CD1c-positive myeloid dendritic cell (primary cell): ENCODE results near the gene PARVB.
"Not testable (repeated sequence)": the region's sequence is repeated elsewhere in the genome, so short reads cannot be mapped to it uniquely, and the experiment has no call there.

ENCODE experiments used
- DNase-seq: peaks from one replicate; pipeline ENCODE4 v3.0.0-alpha.2; 2016; ENCODE audit errors: extremely low spot score

Gene PARVB

DNA sequence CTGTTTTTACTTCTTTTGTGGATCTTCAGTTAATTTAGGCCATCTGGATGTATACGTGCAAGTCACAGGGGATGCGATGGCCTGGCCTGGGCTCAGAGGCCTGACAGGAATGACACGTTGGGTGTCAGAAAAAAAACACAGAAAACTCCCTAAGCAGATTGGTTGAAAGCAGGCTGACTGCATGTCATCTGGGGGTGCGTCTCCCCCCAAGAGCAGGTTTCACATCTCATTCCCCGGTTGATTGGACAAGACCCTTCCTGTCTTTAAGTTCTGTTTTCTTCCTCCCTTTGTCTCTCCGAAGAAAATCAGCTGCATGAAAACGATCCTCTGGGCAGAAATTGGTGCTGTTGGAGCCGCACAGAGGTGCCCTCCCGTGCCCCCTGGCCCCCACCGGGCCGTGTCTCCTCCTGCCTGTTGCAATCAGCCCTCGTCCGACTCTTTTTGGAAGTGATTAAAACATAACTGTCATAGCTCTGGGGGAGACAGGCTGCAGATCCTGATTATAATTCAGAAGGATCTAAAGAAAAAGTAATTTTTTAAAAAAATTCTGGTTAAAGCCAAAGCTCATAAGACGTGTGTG lies 84.8 kb downstream of the PARVB start:
- no peak for DNase-seq

DNA sequence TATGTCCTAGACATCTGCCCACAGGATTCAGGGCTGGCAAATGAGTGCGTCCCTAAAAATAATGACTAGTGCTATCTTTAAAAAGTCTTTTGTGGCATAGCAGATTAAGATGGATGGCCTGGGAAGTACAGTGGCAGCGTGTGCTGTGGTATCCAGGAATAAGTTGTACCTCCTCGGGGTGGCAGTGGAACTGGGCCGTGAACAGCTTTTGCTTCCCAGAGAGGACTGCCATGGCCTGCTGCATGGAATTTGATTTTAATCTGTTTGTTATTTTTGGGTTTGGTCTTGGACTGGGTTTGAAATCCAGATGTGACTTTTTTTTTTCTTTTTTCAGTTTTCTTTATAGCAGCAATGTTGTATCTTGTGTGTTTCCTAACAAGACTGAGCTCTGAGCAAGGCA lies 85.3 kb downstream of the PARVB start:
- no peak for DNase-seq

DNA sequence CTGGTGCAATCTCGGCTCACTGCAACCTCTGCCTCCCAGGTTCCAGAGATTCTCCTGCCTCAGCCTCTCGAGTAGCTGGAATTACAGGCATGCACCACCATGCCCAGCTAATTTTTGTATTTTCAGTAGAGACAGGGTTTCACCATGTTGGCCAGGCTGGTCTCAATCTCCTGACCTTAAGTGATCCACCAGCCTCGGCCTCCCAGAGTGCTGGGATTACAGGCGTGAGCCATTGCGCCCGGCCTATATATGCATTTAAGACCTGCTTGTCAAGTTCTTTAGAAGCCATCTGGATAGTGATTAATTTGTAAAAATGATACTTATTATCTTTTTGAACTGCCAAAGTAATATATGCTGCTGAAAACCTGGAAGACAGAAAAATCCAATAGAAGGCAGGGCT lies 86.6 kb downstream of the PARVB start:
- not testable (repeated sequence) for DNase-seq

DNA sequence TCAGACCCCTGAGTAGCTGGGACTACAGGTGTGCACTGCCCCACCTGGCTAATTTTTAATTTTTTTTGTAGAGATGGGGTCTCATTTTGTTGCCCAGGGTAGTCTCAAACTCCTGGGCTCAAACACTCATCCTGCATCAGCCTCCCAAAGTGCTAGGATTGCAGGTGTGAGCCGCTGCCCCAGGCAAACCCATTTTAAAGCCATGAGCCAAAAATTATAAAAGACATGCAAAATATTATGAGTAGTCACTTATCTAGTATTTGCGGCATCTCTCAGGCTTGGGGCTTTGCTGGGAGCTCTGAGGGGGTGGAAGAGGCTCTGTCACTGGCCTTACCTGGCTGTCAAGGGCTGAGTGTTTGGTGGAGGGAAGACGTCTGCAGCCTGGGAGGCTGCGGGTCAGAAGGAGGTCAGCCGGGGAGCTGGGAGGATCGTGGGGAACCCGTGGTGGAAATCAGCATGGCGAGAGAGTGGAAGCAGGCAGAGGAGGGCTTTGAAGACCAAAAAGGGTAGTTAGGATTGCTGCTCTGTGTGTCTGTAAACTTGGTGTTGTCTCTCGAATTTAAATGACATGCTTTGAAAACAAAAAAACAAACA lies 87.6 kb downstream of the PARVB start:
- no peak for DNase-seq

DNA sequence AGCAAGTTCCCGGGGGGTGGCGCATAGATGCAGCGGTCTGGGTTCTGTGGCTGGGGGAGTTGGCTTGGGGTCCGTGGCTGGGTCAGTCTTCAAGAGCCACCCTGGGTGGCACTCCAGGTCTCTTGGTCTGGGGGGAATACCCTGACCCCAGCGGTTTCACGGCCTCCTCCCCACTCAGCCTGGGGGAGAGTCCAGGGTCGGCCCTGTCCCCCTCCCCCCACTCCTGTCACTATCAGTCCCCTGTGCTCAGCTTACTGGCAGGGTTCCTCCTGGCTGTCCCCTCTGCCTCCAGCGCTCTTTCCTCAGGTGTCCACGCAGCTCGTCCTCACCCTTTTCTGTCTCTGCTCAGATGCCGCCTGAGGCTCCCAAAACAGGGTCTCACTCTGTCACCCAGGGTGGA lies 88.1 kb downstream of the PARVB start:
- DNase-seq: no peak

DNA sequence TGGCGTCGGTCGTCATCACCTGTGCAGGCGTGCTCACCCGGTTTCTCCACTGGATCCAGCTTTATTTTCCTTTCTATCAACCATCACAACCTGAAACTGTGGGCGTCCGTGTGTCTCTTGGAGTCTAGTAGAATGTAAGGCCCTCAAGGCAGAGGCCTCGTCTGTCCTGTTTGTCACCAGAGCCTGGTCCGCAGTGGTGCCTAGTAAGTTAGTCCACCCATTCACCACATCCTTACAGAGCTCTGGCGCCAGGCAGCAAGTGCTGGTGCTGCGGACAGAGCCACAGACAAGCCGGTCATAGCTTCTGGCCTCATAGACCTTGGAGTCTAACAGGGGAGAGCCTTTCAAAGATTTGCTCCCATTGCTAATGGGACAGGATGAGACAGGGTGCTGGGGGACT lies 92.2 kb downstream of the PARVB start:
- DNase-seq: no peak

DNA sequence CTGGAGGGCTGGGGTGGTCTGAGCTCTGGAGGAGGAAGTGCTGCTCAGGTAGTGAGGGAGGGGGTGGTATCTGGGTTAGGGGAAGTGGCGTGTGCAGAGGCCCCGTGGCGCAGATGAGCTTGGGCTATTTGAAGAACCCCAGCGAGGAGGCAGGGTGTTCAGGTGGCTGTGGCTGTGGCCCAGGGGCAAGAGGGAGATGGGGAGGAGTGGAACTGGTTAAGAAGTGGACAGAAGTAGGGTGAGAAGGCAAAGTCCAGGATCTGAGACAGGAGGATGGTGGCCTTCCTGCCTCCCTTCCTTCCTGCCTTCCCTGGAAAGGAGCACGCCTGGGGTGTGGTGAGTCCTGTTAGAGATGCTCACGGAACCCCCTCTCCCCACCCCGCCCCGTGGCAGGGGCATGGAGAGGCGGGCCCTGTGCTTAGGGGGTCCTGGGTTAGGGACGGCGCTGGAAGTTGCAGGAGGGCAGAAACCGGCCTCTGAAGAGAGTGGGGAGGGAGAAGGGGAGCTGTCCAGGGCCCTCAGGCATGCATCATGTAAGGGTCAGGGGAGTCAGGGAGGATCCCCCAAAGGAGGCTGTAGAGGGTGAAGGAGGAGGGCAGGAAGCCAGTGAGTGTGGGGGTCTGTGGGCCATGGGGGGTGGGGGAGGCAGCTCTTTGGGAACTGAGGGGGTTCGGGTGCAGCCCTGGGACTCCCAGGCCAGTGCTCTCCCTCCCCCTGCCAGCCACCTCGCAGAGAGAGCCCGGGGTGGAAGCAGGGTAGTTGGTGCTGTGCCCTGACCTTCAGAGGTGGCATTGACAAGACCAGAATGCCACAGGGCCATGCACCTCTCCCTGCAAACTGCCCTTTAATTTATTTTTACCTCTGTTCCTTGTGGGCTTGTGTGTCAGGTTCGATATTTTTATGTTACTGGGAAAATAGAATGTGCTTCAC lies 92.9 kb downstream of the PARVB start:
- DNase-seq: no peak

DNA sequence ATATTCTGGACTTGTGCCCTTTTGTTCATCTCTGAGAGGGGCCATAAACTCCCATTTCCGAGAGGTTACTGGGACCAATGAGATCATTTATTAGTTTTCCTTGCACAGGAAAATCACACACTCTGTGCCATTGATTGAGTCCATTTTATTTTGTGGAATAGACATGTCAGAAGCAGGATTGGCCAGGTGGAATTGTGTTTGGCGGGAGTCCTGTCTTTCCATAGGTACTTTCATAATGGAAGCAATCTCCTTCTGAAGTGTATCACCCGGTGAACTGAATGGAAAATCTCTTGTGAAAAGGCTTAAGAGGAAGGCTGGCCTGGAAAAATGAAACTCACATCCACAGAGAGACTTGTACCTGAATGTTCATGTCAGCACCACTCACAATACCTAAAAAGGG lies 93.6 kb downstream of the PARVB start:
- DNase-seq: no peak

DNA sequence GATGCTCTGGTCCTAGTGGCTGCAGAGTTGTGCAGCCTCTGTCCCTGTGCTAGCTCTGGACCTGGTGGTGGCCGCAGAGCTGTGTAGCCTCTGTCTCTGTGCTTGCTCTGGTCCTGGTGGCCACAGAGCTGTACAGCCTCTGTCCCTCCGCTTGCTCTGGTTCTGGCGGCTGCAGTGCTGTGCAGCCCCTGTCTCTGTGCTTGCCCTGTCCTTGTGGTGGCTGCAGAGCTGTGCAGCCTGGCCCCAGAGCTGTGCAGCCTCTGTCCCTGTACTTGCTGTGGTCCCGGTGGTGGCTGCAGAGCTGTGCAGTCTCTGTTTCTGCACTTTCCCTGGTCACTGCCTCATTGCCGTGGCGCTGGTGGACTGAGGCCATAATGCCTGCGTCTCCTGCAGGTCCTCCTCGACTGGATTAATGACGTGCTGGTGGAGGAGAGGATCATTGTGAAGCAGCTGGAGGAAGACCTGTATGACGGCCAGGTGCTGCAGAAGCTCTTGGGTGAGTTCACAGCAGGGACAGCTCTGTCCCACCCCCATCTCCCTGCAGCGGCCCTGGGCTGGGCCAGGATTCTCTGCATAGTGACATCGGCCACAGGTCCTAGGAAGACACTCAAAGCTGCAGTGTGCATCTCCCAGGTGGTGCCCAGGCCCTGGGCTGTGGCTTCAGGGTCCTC lies 94.7 kb downstream of the PARVB start:
- no peak for DNase-seq

DNA sequence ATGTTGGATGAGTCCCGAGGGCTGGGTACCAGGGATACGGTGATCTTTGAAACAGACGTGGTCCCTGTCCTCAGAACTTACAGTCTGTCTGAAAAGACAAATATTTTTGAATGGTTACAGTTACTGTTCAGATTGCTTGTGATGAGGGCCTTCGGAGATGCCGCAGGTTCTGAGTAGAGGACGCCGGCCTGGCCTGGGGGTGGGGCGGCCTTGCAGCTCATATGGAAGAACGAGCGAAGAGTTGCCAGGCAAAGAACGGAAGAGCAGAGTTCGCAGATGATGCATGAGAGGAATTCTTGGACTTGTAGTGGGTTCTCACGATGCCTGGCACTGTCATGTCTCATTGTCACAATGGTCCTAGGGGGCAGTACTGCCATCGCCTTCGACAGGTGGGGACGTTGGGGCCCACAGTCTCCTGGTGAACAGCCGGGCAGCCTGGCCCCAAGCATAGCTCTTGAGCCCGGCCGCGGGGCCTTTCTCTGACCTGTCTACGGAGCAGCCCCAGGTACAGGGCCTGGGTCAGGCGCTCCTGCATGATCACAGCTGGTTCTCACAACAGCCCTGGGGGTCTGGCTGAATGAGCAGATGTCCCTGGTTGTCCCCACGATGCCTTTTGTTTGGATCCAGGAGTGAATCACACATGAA lies 95.7 kb downstream of the PARVB start:
- no peak for DNase-seq

DNA sequence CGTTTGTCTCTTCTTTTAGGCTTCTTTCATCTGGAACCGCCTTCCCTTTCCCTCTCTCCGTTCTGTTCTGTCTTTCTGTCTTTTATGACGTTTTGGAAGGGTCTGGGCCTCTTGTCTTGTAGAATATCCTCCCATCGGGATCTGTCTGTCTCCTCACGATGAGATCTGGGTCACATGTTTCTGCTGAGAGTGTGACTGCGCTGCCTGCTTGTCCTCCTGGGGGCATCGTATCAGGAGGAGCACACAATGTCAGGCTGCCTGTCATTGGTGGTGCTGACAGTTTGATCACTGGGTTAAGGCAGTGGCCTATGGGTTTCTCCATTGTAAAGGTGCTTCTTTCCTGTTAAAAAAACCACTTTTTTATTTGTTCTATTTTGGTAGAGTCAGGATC lies 96.2 kb downstream of the PARVB start:
- DNase-seq: no peak

DNA sequence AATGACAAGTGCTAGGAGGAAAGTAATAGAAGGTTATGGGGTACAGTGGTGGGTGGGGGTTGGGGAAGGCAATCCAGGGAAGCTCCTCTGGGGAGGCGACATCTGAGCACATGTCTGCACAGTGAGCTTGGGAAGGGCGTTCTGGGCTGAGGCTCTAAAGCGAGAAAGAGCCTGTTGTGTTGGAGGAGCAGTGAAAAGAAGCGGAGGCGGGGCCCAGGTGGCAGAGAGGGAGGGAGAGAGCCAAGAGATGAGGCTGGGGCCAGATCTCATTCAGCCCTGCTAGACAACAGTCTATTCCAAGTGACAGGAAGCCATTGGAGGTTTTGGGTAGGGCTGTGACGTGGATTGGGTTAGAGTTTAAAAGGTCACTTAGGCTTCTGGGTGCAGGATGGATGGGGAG lies 101.3 kb downstream of the PARVB start:
- DNase-seq: no peak

DNA sequence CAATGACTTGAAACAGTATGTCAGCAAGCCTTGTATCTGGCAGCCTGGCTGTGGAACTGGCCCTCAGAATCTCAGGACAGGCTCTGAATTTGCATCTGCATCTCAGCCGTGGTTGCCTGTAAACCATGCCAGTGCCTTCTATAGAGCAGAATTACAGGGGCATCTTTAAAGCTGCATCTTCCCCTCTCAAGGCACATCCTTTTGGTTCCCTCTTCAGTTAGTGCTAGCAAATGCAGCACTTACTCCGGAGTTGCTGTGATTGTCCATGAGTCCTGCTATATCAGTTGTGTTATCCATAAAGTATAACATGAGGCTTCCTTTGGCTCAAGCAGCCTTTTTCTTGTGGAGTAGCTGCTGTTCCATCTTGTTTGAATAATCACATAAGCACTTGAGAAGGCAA lies 102.7 kb downstream of the PARVB start:
- DNase-seq: no peak

DNA sequence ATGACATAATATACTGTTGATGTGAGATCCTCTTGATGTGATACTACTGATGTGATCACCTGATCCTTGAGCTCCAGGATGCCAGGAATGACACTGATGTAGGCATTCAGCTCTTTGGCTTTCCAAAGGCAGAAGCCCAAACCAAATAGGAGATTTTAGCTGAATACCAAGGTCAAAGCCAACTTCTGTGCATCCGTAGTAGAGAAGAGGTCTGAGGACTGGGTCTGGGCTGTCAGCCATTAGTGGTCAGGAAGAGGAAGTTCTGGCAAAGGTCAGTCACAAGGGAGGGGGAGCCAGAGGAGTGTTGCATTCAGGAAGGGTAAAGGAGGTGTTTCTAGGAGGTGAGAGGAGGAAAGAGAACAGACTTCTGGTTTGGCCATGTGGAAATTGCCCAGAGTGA lies 103.3 kb downstream of the PARVB start:
- DNase-seq: peak; percentile 62

DNA sequence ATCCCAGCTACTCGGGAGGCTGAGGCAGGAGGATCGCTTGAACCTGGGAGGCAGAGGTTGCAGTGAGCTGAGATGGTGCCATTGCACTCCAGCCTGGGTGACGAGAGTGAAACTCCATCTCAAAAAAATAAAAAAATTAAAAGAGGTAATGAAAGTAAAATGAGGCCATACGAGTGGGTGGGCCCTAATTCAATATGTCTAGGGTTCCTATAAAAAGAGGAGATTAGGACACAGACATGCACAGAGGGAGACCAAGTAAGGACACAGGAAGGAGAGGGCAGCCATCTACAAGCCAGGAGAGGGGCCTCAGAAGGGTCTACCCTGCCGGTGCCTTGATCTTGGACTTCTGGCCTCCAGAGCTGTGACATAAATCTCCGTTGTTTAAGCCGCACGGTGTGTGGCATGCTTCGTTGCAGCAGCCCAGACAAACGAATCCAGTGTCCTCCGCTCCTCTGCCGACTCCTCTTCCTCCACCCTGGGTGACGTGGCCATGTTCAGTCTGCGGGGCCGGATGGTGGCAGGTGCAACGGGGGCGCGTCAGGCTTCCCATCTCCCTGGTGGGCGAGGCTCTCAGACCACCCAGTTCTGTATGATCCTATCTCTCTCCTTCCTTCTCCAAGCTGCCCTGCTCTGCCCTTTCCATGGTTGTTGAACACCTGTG lies 105.0 kb downstream of the PARVB start:
- peak; percentile 80 for DNase-seq

DNA sequence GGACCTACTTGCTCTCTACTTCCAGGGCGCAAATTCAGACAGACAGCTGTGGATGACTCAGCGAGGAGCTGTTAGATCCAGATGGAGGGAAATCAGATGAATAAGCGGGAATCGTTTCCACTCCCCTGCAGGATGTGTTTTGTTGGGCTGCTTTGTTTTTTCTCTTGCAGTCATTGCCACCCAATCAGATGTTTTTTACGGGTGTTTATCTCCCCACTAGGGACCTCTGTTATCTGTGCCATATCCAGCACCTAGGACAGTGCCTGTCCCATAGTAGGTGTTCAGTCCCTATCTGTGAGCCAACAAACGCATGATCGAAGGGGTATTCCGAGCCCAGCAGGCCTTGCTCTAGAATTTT lies 105.5 kb downstream of the PARVB start:
- no peak for DNase-seq

DNA sequence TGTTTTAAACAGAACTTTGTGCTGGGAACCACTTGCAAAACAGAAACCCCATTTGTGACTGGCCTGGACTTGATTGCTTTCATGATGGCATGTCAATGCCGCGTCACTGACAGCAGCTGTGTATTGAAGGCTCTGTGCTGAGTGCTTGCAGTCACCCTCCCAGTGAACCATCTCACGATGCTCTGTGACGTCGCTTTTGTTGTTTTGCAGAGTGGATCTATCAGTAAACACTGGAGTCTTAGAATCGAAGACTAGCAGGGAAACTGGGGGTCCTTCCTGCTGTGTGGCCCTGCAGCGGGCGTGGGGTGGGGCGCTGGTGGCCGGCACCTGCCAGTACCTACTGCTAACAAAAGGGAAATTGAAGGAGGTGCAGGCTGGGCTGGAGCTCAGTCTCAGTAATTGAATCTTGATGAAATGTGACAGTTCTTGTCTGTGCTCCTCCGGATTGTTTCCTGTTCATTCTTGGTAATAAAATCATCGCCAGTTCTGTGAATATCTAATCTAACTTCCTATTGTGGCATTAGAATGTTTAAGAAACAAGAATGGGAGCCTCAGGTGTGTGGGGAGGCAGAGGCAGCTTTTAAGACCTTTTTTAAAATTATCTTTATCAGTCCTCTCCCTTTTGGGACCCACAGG lies 106.1 kb downstream of the PARVB start:
- no peak for DNase-seq

DNA sequence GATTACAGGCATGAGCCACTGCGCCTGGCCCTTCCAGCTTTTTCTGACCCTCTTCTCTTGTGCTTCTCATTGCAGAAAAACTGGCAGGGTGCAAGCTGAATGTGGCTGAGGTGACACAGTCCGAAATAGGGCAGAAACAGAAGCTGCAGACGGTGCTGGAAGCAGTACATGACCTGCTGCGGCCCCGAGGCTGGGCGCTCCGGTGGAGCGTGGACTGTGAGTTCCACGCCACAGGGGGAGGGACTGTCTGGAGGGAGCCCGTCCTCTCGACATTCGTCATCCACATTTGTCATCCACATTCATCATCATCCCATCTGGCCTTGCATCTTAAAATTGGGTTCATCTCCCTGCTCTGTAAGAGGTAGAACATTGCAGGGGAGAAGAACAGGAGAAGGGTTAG lies 107.3 kb downstream of the PARVB start:
- no peak for DNase-seq

DNA sequence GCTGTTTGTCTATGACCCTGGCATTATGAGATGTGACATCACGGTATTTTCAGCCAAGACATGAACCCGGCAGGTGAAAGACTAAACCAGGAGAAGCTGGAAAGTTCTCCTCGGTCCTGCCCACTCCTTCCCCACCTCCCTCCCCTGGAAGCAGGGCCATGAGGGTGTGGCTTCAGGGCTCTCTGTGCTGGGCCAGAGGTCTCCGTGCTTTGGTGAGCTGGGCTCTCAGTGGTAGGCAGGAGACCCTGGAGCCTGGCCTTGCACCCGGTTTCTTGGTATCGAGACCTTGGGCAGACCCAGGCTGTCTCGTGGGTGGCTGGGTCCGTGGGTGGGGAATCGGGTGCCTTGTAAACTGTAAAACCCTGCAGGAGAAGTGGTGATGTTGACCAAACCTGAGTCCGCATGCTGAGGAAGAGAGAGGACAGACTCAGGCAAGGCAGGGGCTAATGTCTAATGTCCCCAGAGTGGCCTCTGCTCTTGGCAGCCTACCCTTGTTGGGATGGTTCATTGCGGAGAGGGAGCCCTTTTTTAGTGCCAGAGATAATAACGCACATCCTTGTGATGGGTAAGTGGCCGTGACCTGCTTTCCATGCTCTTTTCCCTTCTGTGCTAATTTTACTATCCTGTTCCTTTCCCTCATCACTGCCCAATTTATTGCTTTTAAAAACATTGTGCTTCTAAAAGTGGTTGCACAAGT lies 108.0 kb downstream of the PARVB start:
- DNase-seq: no peak

DNA sequence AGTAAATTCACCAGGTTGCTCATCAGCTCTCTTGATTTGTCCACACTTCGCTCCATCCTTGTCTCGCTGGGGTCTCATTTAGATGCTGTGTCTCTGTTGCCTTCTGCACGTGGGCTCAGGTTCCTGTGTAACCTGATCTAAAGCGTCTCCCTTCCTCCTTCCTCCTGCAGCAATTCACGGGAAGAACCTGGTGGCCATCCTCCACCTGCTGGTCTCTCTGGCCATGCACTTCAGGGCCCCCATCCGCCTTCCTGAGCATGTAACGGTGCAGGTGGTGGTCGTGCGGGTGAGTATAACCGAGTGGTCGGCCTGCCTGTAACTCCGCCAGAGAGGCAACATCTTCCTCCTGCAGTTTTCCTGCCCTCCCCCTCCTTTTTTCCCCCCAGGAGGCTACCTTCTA lies 108.6 kb downstream of the PARVB start:
- no peak for DNase-seq

DNA sequence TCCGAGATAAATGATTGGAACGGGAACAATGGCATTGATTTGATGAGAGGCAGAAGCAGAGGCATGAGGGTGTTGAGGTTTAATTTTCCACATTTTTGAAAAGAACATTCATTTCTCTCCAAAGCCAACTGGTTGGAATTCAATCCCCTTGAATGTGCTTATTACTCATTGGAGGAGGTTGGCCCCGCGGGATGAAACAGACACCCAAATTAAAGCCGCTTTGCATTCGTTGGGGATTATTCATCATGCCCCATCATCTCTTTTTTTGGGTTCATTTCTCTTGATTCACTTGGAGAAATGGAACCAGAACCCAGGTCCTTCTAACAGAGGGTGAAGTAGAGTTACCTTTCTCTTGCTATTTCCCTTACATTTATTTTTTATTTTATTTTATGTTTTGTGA lies 109.1 kb downstream of the PARVB start:
- DNase-seq: no peak
